ENCODE results near the gene TRAIP.
"Not testable (repeated sequence)": the region's sequence is repeated elsewhere in the genome, so short reads cannot be mapped to it uniquely, and the experiment has no call there.

TRAIP gene

DNA sequence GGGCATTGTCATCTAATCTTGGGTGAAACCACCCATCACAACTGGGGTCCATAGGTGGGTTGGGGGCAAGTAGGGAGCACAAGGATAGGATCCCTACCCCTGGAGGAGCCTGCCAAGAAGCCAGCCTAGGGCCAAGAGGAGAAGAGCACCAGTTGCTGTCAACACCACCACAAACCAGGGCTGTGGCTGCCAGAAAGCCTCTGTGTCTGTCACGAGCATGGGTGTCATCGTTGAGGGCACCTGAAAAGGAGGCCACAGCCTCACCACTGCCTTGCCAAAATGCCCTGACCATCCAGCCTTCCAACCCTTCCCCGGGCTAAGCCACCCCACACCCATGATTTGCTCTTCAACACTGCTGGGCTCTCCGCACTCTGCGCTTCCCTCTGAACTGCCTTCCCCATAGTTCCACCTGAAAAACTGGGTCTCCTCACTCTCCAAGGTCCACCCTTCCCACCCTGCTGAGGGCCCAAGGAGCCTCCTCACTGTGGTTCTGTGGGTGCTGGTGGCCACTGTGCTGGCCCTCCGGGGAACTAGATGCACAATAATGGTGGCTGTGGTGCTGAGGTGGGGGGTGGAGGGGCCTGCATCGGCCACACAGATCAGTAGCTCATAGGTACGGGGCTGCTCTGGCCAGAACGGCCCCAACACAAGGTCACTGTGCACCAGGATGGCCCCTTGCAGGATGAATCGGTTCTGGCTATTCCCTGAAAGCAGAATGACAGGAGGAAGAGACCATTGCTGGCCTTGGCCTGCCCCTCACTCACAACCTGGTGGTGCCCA lies 63.8 kb downstream of the TRAIP start:
- no peak for DNase-seq (ENCODE audit: low read depth)

DNA sequence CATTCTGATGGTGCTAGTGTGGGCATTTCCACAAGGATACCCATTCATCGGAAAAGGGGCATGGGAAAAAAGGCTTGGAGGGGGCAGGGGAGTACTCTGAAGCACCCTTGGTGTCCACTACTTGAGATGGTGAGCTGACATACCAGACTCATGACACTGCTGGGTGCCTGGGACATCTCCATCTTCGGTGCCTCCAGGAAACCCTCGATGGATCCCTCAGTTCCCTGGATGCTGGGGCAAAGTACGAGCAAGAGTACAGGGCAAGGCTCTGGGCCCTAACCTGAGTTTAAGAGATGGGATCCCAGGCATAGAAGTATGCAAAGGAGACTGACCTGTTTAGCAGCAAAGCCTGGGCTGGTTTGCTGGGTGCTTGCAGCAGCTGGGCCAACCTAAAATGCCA lies 64.8 kb downstream of the TRAIP start:
- DNase-seq (ENCODE audit: low read depth), result no peak

DNA sequence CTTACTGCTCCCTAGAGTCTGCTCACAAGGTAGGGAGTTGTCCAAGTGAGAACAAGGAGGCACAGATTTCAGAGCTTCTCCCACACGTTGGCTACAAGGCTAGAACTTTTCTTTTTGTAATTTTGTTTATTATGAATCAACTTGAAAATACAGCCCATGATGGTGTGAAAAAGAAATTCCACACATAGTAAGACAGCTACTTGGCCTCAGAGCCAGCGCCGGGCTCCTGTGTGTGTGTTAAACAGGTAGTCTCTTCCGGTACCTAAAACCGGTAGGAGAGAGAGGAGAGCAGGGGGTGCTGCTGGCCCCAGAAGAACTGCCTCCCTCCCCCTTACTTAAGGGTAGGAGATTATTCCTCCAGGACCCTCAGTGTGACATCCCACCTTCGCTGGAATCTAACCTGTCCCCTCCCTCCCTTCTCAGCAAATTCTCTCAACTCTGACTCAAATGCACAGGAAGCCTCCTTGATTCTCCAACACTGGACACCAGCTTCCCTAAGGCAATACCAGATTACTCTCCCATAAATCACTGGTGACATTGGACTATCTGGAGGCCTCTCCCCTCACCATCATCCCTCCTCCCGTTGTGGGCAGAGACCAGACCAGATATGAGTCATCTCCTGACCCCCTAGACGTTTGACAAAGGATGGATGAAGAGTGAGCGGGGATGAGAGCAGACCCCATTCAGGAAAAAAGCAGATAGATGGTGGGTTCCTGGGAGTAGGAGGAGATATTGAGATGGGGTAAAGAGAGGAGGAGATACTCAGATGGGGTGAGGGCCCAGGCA lies 65.5 kb downstream of the TRAIP start:
- no peak for DNase-seq (ENCODE audit: low read depth)

DNA sequence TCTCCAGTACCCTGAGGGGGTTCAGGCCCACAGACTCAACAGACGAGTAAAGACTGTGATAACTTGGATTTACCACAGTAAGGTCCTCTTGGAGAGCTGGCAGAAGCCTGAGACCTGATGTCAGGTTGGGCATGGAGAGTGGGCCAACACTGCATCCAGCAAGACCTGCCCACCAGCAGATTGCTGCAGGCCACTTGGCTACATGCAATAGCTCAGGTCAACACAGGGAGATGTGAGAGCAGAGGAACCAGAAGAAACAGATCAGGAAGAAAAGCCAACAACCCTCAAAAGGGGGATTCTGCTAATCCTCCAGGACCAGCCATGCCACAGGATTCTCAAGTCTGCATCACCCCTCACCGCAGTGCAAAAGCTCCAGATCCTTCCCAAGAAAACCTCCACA lies 68.3 kb downstream of the TRAIP start:
- no peak for DNase-seq (ENCODE audit: low read depth)

DNA sequence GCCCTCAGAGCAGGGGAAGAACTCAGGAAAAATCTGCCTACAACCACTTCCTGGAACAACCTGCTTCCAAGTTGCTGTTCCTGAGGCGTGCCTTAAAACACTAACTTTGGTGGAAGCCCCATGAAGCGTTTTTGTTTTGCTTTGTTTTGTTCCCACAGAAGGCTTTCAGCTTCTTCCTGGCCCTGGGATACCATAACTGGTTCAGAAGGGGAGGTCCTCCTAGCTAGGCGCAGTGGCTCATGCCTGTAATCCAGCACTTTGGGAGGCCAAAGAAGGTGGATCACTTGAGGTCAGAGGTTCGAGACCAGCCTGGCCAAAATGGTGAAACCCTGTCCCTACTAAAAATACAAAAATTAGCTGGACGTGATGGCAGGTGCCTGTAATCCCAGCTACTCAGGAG lies 68.8 kb downstream of the TRAIP start:
- no peak for DNase-seq (ENCODE audit: low read depth)

DNA sequence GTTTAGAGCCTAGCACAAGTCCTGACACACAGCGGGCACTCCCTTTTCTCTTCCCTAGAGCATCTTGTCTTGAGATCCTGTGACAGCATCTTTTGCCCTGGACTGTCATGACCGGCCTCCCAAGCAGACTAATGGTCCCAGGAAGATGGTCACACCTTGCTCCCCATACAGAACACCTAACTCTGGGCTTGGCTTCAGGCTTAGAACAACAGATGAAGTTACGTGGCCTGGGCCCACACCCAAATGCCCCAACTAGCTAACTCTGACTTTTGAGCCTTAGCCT lies 69.2 kb downstream of the TRAIP start:
- DNase-seq (ENCODE audit: low read depth), result no peak

DNA sequence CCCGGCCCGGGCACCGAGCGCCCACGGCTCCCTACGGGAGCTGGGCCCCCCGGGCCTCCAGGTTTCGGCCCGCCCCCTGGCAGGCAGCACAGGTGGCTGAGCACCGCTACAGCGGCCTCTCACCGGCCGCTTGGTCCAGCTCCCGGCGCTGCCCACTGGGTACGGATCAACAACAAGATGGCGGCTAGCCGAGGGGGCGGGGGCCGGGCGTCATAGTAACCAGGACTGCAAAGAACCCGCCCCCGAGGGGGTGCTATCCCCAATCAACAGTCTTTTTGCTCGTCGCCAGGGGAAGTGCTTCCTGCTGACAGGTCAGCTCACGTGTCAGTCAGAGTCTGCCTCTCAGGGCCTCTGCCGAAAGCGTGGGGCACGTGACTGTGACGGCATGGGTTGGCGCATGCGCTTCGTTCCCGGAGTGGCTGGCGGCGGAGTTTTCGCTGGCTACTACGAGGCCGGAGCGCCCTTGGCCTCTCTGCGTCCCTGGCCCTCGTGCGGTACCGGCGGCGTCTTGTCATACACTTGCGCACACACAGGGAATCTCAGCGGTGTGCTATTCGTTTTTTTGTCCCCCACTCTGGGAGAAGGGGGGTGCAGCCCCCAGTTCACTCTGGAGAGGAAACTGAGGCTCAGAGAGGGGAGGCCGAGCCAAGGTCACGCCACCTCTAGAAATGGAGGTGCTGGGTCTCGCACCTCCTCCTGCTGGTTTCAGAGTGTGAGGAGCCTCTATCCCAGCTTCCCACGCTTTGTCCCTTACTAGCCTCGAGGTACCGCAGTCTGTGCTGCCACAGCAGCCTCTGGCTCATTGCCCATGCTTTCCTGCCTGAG lies 69.8 kb downstream of the TRAIP start, which contains the start of gene IP6K1:
Gene IP6K1, minus strand, starts transcription at position 186 of the 825 bp plus-strand sequence. CDS start 38,502 bp downstream, outside the sequence.
- peak; percentile 100 for DNase-seq (ENCODE audit: low read depth)

DNA sequence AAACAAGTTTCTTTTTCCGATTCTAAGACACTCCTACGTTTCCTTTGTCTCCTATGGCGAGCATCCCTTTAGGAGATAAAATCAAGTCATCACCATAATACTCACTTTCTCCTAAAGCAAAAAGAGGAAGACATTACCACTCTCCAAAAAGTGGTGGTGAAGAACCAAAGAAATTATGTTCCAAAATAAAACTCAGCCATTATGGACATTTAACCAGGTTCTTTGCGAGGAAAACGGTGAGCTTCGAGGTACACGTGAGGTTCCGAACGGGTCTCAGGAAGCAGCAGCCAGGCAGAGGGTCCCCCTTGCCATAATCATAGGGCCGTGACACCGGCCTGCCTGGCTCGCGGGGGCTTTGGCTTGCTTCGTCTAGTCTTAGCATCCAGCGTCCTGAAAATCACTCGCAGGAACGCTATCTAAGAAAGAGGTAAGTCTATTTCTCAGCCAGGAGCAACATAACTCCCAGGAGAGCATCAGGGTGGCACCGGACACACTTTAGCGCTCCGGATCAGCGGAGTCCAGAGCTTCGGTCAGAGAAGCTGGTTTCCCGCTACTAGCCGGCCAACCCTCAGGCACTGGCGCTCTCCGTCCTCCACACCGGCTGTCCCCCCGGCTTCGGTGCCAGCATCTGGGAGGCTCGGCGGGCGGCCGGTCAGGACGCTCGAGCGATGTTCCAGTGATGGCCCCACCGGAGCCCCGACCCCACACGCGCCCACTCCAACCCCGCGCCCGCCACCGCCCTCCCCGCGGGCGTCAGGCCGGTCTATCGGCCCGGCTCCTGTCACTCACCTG lies 70.6 kb downstream of the TRAIP start:
- no peak for DNase-seq (ENCODE audit: low read depth)

DNA sequence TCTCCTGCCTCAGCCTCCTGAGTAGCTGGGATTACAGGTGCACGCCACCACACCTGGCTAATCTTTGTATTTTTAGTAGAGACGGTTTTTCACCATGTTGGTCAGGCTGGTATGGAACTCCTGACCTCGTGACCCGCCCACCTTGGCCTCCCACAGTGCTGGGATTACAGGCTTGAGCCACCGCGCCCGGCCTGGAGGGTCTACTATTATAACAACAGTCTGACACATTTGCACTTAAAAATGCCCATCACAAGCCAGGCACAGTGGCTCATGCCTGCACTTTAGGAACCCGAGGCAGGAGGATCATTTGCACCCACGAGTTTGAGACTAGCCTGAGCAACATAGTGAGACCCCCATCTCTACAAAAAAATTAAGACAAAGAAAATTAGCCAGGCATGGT lies 74.1 kb downstream of the TRAIP start:
- not testable (repeated sequence) for DNase-seq (ENCODE audit: low read depth)

DNA sequence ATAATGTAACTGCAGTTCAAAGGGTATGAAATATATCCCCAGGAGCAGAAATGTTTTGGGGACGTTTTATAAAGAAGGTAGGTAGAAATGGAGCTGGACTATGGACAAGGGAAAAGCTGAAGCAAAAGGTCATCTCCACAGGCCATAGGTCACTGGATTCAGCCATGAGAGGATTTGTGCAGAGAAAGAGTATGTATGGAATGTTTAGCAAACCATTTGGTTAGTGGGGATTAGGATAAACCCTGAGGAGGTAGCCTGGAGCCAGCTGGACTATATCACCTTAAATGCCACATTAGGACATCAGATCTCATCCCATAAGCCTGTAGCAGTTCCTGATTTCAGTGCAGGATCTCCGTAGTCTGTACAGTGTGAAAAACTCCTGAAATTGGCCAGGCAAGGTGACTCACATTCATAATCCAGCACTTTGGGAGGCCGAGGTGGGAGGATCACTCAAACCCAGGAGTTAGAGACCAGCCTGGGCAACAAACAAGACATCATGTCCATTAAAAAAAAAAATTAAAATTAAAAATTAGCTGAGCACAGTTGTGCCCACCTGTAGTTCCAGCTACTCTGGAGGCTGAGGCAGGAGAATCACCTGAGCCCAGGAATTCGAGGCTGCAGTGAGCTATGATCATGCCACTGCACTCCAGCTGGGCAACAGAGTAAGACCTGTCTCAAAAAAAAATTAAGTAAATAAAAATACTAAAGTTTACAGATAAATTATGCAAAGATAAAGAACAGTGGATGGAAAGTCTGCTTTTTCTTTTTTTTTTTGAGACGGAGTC lies 74.8 kb downstream of the TRAIP start:
- DNase-seq (ENCODE audit: low read depth), result no peak

DNA sequence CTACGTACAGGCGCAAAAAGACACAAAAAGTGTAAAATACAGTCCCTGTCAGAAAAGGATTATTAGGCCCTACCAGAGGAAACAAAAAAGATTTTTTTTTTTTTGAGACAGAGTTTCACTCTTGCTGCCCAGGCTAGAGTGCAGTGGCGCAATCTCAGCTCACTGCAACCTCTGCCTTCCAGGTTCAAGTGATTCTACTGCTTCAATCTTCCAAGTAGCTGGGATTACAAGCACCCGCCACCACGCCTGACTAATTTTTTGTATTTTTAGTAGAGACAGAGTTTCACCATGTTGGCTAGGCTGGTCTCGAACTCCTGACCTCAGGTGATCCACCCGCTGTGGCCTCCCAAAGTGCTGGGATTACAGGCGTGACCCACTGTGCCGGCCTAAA lies 75.4 kb downstream of the TRAIP start:
- not testable (repeated sequence) for DNase-seq (ENCODE audit: low read depth)

DNA sequence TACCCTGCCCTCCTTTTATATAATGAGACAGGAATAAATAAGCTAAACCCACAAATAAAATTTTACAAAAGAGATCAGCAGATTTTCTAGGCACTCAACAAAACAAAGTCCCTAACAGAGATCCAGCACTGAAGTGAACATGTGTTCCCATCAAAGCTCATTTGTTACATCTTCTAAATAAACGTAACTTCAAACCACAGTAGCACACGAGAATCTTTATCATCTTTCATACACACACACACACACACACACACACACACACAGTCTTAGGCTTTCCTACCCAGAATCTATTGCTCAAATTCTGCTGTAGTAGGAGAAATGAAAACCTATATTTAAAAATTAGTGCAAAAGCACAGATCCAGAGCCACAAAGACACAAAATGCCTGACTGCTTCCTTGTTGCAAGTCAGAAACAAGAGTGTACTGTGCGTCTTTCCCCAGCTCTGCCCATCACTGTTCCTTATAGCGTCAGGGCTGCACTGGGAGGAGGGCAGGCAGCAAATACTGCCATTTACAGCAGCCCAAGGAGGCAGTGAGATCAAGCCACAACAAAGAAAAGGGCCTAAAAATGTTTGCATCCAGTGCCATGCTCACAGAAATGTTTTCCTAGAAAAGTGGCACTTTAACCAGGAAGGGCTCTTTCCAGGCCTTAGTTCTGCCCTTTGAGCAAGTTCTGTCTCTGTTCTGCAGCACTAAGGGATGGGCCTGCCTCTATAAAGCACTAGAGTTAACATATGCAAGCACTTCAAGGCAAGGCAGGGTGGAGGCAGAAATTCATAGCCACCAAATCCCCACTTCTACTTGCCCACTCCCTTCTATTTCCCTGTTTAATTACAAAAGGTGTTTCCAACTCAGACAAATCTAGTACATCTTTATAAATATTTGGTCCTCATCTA lies 76.0 kb downstream of the TRAIP start:
- no peak for DNase-seq (ENCODE audit: low read depth)

DNA sequence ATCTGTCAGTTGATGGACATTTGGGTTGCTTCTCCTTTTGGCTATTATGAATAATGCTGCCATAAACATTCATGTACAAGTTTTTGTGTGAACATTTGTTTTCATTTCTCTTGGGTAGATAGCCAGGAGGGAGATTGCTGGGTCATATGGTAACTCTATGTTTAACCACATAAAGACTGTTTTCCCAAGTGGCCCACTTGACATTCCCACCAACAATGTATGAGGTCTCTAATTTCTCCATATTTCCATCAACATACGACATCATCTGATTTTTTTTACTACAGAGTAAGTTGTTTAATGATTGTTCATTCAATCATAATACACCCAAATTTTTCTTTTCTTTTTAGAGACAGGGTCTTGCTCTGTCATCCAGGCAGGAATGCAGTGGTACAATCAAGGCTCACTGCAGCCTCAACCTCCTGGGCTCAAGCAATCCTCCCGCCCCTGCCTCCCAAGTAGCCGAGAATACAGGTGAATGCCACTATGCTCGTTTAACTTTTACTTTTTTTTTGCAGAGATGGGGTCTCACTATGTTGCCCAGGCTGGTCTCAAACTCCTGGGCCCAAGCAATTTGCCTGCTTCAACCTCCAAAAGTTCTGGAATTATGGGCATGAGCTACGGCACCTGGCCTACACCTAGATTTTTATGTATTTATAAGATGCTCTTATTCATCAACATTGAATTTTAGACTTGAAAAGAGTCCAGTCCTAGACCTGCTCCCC lies 76.8 kb downstream of the TRAIP start:
- DNase-seq (ENCODE audit: low read depth), result no peak
